ENCODE results near the gene TLCD2. TPM values are rescaled to one million over a fixed set of nuclear protein-coding genes. Genes with fewer than 3 reads are reported as not detected.
A peak's percentile ranks its signal among the peaks of the same experiment; 100 is the strongest.

TLCD2 gene, protein sequence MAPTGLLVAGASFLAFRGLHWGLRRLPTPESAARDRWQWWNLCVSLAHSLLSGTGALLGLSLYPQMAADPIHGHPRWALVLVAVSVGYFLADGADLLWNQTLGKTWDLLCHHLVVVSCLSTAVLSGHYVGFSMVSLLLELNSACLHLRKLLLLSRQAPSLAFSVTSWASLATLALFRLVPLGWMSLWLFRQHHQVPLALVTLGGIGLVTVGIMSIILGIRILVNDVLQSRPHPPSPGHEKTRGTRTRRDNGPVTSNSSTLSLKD
- 0.44 TPM for polyA plus RNA-seq (2013, experiment 1 of 4)
- polyA plus RNA-seq (2013, experiment 2 of 4), result 0.57 TPM
- polyA plus RNA-seq (2013, experiment 3 of 4), result 0.48 TPM
- polyA plus RNA-seq (2013, experiment 4 of 4), result 0.61 TPM

DNA sequence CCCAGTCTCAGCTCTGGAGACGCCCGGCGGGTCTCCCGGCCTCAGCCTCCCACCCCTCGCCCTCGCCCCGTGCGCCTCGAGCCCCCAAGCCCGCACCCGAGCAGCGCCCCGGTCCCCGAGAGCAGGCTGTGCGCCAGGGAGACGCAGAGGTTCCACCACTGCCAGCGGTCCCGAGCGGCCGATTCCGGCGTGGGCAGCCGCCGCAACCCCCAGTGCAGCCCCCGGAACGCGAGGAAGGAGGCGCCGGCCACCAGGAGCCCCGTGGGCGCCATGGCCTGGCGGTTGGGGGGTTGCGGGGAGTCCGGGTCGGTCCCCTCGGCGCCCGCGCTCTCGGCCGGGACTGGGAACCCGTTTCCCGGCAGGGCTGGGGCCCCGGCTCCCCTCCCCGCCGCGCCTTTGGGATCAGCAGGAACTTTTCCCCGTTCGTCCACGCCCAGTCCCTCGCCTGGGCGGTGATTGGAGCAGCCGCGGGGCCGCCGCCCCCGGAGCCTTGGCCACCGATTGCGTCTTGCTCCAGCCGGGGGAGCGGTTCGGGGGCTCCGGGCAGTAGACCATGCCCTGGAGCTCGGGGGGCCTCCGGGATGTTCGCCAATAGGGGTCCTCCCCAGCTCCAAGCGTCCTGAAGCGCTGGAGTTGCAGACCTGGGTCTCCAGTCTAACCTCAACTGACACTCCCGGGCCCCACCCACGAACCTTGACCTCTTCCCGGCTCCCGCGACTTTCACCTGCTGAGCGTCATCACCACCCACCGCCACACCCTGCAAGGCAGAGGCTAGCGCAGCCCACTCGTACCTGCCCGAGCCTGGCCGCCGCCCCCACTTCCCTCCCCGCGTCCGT lies at the start of gene TLCD2:
TLCD2 (minus strand) TSS at position 407 of the 836 bp plus-strand sequence; CDS start at position 272, 135 bp downstream.
- peaks cover 32% of the 10 kb centered on the region for H3K27me3 ChIP-seq (ENCODE audit: control insufficient read depth, insufficient read depth, low read length, poor library complexity, severe bottlenecking)
- no peaks in the 10 kb centered on the region for H3K9me3 ChIP-seq (ENCODE audit: control insufficient read depth, low read length)
- no peaks in the 10 kb centered on the region for H3K36me3 ChIP-seq (ENCODE audit: control insufficient read depth, insufficient read depth, low read length)
- H3K27ac ChIP-seq (ENCODE audit: insufficient read depth, low read depth, low read length, poor library complexity, severe bottlenecking), result no peak within 1 kb of the TSS
- WGBS, 2 experiments, result 1% methylated on average over 83 of the region's 83 CpGs
- H3K4me3 ChIP-seq (ENCODE audit: insufficient read depth, low read depth, low read length), result peak within 1 kb of the TSS; percentile 53
- H3K4me1 ChIP-seq (ENCODE audit: control insufficient read depth, insufficient read depth, low read length), result peaks cover 17% of the 10 kb centered on the region

DNA sequence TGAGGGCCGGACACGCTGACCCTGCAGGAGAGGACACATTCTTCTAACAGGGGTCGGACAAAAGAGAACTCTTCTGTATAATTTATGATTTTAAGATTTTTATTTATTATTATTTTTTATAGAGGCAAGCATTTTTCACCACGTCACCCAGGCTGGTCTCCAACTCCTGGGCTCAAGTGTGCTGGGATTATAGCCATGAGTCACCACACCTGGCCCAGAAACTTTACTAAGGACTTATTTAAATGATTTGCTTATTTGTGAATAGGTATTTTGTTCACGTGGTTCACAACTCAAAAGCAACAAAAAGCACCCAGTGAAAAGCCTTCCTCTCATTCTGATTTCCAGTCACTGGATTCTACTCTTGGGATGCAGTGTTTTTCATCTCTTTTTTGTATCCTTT lies 49.4 kb upstream of the TLCD2 start:
- WGBS, 2 experiments, result 86 to 89% methylated on average over 3 to 5 of the region's 5 CpGs
- no peaks in the 10 kb centered on the region for H3K27me3 ChIP-seq (ENCODE audit: control insufficient read depth, insufficient read depth, low read length, poor library complexity, severe bottlenecking)

DNA sequence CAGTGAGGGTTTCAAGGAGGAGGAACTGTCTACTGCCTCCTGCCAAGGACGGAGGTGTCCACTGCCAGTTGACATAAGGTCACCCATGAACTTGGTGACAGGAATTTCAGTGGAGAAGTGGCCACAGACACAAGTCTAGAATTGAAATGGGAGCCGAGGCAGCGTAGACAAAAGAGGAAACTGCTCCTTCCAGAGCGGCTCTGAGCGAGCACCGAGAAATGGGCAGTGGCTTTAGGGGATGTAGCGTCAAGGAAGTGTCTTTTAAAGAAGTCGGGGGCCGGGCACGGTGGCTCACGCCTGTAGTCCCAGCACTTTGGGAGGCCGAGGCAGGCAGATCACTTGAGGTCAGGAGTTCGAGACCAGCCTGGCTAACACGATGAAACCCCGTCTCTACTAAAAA lies 48.6 kb upstream of the TLCD2 start:
- Histone ChIP-seq H3K36me3 (ENCODE audit: control insufficient read depth, insufficient read depth, low read length) (no peaks in the 10 kb centered on the region), H3K4me1 (ENCODE audit: control insufficient read depth, insufficient read depth, low read length) (peaks cover 23% of the 10 kb centered on the region), H3K4me3 (ENCODE audit: insufficient read depth, low read depth, low read length) (no peak overlapping the region), H3K9me3 (ENCODE audit: control insufficient read depth, low read length) (no peaks in the 10 kb centered on the region), H3K27ac (ENCODE audit: insufficient read depth, low read depth, low read length, poor library complexity, severe bottlenecking) (no peak overlapping the region), H3K27me3 (ENCODE audit: control insufficient read depth, insufficient read depth, low read length, poor library complexity, severe bottlenecking) (no peaks in the 10 kb centered on the region)
- WGBS, 2 experiments, result 91 to 93% methylated on average over 15 of the region's 15 CpGs

More for the DNA sequence above, 49.4 kb upstream of the TLCD2 start:
- H3K36me3 ChIP-seq (ENCODE audit: control insufficient read depth, insufficient read depth, low read length), result no peaks in the 10 kb centered on the region
- H3K4me1 ChIP-seq (ENCODE audit: control insufficient read depth, insufficient read depth, low read length), result peaks cover 20% of the 10 kb centered on the region
- H3K27ac ChIP-seq (ENCODE audit: insufficient read depth, low read depth, low read length, poor library complexity, severe bottlenecking), result no peak overlapping the region
- H3K9me3 ChIP-seq (ENCODE audit: control insufficient read depth, low read length), result no peaks in the 10 kb centered on the region
- no peak overlapping the region for H3K4me3 ChIP-seq (ENCODE audit: insufficient read depth, low read depth, low read length)

DNA sequence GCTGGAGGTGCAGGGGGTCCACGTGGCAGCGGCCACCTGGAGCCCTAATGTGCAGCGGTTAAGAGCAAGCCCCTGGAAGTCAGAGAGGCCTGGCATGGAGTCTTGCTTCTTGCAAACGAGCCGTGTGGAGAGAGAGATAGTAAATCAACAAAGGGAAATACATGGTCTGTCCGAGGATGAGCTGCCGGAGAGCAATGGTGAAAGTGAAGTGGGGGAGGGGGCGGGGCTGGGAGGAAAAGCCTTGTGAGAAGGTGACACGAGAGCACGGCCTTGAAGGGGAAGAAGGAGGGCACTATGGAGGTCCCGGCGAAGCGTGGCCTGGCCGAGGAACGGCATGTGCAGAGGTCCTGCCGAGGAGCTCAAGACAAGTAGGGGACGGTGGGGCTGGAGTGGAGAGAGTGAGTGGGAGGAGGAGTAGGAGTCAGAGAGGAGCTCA lies 45.7 kb upstream of the TLCD2 start:
- Histone ChIP-seq H3K27ac (ENCODE audit: insufficient read depth, low read depth, low read length, poor library complexity, severe bottlenecking) (no peak overlapping the region), H3K36me3 (ENCODE audit: control insufficient read depth, insufficient read depth, low read length) (no peaks in the 10 kb centered on the region), H3K9me3 (ENCODE audit: control insufficient read depth, low read length) (no peaks in the 10 kb centered on the region), H3K4me1 (ENCODE audit: control insufficient read depth, insufficient read depth, low read length) (peaks cover 11% of the 10 kb centered on the region), H3K4me3 (ENCODE audit: insufficient read depth, low read depth, low read length) (no peak overlapping the region), H3K27me3 (ENCODE audit: control insufficient read depth, insufficient read depth, low read length, poor library complexity, severe bottlenecking) (no peaks in the 10 kb centered on the region)
- 79 to 83% methylated on average over 17 of the region's 17 CpGs for WGBS, 2 experiments

DNA sequence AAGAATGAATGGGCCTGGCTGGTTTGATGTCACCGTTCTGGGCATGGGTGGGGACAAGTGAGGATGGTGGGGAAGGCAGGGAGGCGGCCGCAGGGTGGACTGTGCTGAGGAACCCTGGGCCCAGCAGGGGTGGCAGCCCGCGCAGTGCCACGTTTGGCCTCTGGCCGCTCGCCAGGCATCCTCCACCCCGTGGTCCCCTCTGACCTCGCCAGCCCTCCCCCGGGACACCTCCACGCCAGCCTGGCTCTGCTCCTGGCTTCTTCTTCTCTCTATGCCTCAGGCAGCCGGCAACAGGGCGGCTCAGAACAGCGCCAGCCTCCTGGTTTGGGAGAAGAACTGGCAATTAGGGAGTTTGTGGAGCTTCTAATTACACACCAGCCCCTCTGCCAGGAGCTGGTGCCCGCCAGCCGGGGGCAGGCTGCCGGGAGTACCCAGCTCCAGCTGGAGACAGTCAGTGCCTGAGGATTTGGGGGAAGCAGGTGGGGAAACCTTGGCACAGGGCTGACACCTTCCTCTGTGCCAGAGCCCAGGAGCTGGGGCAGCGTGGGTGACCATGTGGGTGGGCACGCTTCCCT lies 45.2 kb upstream of the TLCD2 start:
- Histone ChIP-seq H3K27ac (ENCODE audit: insufficient read depth, low read depth, low read length, poor library complexity, severe bottlenecking) (no peak overlapping the region), H3K4me1 (ENCODE audit: control insufficient read depth, insufficient read depth, low read length) (peaks cover 11% of the 10 kb centered on the region), H3K36me3 (ENCODE audit: control insufficient read depth, insufficient read depth, low read length) (no peaks in the 10 kb centered on the region), H3K4me3 (ENCODE audit: insufficient read depth, low read depth, low read length) (no peak overlapping the region), H3K9me3 (ENCODE audit: control insufficient read depth, low read length) (no peaks in the 10 kb centered on the region), H3K27me3 (ENCODE audit: control insufficient read depth, insufficient read depth, low read length, poor library complexity, severe bottlenecking) (no peaks in the 10 kb centered on the region)
- WGBS, 2 experiments, result 88 to 91% methylated on average over 20 of the region's 20 CpGs

DNA sequence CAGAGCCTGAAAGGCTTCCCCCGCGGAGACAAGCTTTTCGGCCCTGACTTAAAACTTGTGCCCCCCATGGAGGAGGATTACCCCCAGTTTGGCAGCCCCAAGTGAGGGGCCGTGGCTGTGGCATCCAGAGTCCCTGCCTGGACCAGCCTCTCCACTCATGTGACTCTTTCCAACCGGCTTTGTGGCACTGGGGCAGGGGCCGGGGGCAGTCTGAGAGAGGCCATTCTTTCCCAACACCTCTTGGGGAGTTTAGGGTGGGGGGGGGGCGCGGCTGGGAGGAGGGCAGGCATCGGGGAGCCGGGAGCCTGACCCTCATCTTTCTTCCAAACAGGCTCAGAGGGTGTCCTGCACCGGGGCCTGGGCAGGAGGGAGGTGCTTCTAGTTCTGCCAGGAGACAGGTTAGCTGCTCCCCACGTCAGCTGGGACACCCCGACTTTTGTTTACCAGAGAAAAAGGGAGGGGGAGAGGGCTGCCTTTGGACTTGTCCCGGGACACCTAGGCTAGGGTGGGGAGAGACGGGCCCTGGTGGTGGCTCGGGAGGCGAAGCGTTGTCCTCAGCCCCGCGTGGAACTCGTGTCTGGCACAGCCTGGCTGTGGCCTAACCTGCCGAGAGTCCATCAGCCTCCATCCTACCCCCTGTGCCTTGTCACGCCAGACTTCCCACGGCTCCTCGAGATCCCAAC lies 44.4 kb upstream of the TLCD2 start:
- Histone ChIP-seq H3K27me3 (ENCODE audit: control insufficient read depth, insufficient read depth, low read length, poor library complexity, severe bottlenecking) (no peaks in the 10 kb centered on the region), H3K27ac (ENCODE audit: insufficient read depth, low read depth, low read length, poor library complexity, severe bottlenecking) (no peak overlapping the region), H3K9me3 (ENCODE audit: control insufficient read depth, low read length) (no peaks in the 10 kb centered on the region), H3K4me3 (ENCODE audit: insufficient read depth, low read depth, low read length) (no peak overlapping the region), H3K36me3 (ENCODE audit: control insufficient read depth, insufficient read depth, low read length) (no peaks in the 10 kb centered on the region), H3K4me1 (ENCODE audit: control insufficient read depth, insufficient read depth, low read length) (peaks cover 11% of the 10 kb centered on the region)
- WGBS, 2 experiments, result 67 to 71% methylated on average over 25 of the region's 25 CpGs

DNA sequence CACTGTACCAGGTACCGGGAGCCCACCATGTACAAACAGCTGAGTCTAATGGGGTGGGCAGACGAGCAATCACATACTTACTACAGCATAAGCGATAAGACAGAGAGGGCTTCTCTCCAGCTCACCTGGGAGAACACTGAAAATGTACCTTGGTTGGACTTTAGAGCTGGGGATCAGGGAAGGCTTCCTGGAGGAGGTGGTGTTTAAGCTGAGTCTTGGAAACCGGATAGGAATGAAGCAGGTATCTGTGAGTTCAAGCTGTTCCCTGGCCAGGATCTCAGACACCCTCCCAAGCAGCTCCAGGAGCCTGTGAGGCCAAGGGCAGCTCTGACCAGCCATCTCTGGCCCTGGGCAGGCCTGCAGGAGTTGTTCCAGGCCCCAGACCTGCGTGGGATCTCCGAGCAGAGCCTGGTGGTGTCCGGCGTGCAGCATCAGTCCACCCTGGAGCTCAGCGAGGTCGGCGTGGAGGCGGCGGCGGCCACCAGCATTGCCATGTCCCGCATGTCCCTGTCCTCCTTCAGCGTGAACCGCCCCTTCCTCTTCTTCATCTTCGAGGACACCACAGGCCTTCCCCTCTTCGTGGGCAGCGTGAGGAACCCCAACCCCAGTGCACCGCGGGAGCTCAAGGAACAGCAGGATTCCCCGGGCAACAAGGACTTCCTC lies 43.7 kb upstream of the TLCD2 start:
- H3K4me1 ChIP-seq (ENCODE audit: control insufficient read depth, insufficient read depth, low read length), result peaks cover 11% of the 10 kb centered on the region
- 74 to 75% methylated on average over 23 of the region's 23 CpGs for WGBS, 2 experiments
- no peaks in the 10 kb centered on the region for H3K27me3 ChIP-seq (ENCODE audit: control insufficient read depth, insufficient read depth, low read length, poor library complexity, severe bottlenecking)
- no peaks in the 10 kb centered on the region for H3K36me3 ChIP-seq (ENCODE audit: control insufficient read depth, insufficient read depth, low read length)
- no peak overlapping the region for H3K4me3 ChIP-seq (ENCODE audit: insufficient read depth, low read depth, low read length)
- H3K9me3 ChIP-seq (ENCODE audit: control insufficient read depth, low read length), result no peaks in the 10 kb centered on the region
- H3K27ac ChIP-seq (ENCODE audit: insufficient read depth, low read depth, low read length, poor library complexity, severe bottlenecking), result no peak overlapping the region

DNA sequence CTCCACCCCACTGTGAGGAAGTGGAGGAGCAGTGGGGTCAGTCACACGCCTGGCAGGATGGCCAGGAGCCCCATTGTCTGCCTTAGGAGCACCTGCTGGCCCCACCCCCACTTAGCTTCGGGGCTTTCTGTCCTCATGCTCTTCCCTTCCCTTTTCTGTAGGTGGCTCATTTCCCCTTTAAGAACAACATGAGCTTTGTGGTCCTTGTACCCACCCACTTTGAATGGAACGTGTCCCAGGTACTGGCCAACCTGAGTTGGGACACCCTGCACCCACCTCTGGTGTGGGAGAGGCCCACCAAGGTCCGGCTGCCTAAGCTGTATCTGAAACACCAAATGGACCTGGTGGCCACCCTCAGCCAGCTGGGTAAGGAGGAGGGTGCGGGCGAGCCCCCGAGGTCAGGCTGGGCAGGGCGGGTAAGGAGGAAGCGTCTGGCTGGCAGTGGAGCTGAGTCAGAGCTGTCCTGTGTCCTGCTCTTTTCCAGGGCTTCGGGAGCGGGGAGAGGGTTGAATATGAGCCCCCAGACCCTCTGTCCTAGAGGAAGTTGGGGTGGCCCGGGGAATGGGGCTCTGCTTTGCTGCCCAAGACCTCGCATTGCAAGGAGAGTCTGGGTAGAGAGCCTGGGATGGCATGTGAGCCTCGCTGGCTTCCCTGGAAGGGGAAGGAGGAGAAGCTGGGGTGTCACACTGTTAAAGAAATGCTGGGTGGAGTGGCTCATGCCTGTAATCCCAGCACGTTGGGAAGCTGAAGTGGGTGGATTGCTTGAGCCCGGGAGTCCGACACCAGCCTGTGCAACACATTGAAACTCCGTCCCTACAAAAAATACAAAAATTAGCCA lies 42.5 kb upstream of the TLCD2 start:
- Histone ChIP-seq H3K9me3 (ENCODE audit: control insufficient read depth, low read length) (no peaks in the 10 kb centered on the region), H3K36me3 (ENCODE audit: control insufficient read depth, insufficient read depth, low read length) (no peaks in the 10 kb centered on the region), H3K4me1 (ENCODE audit: control insufficient read depth, insufficient read depth, low read length) (peaks cover 11% of the 10 kb centered on the region), H3K27ac (ENCODE audit: insufficient read depth, low read depth, low read length, poor library complexity, severe bottlenecking) (no peak overlapping the region), H3K27me3 (ENCODE audit: control insufficient read depth, insufficient read depth, low read length, poor library complexity, severe bottlenecking) (no peaks in the 10 kb centered on the region), H3K4me3 (ENCODE audit: insufficient read depth, low read depth, low read length) (no peak overlapping the region)
- WGBS, 2 experiments, result 70 to 73% methylated on average over 18 of the region's 18 CpGs

DNA sequence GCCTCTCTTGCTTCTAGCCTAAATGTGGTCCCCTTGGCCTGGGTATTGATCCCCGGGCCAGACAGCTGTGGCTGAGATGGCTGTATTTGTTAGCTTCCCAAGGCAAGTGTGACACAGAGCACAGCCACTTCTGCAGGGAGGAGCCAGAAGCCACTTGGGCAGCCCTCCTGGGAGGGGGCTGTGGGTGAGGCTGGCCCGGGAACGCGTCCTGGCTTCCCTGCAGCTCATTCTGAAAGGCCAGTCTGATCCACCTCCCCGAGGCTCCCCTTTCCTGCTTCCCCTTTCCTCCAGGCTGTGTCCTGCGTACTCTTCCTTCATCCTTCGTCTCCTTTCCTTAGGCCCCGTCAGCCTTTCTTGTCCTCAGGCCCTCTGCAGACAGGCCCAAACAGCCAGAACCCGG lies 40.5 kb upstream of the TLCD2 start:
- Histone ChIP-seq H3K9me3 (ENCODE audit: control insufficient read depth, low read length) (no peaks in the 10 kb centered on the region), H3K4me1 (ENCODE audit: control insufficient read depth, insufficient read depth, low read length) (peaks cover 11% of the 10 kb centered on the region), H3K27ac (ENCODE audit: insufficient read depth, low read depth, low read length, poor library complexity, severe bottlenecking) (no peak overlapping the region), H3K36me3 (ENCODE audit: control insufficient read depth, insufficient read depth, low read length) (no peaks in the 10 kb centered on the region), H3K27me3 (ENCODE audit: control insufficient read depth, insufficient read depth, low read length, poor library complexity, severe bottlenecking) (no peaks in the 10 kb centered on the region), H3K4me3 (ENCODE audit: insufficient read depth, low read depth, low read length) (no peak overlapping the region)
- WGBS, 2 experiments, result 82 to 87% methylated on average over 9 of the region's 9 CpGs

All from ectodermal cell (in vitro differentiated cells).